MCF 10A (cell line): Measurements from ENCODE around the gene ATG5. TPM values are rescaled to one million over a fixed set of nuclear protein-coding genes. Genes with fewer than 3 reads are reported as not detected.
A peak's percentile ranks its signal among the peaks of the same experiment; 100 is the strongest.

Source experiments
- BruUV-seq: library from RNA; stranded (reverse); fragments of 400-500 nt; replicated peaks from 2 replicates; lab custom pipeline; 2021; lab: Mats Ljungman, UMichigan
- CTCF ChIA-PET: fragments of 300-600 bp; sonication (Branson Sonifier 250); formaldehyde crosslinking; extraction: SDS; loops from one replicate; lab custom pipeline; 2021; ENCODE audit warnings: antibody characterized with exemption, inconsistent platforms; lab: Yijun Ruan, JAX
- POLR2A ChIA-PET: fragments of 300-600, 350-650 bp; sonication (Branson Sonifier 250); formaldehyde crosslinking; extraction: SDS; loops from one replicate; lab custom pipeline; 2020; ENCODE audit warnings: antibody characterized with exemption, inconsistent platforms; lab: Yijun Ruan, JAX
- DNase-seq: peaks from one replicate; pipeline ENCODE4 v3.0.0-alpha.2; 2018; ENCODE audit not compliant: unreplicated experiment
- H3K27ac Mint-ChIP-seq: one replicate; pipeline ENCODE4 v1.8.0; 2022; ENCODE audit warnings: mild to moderate bottlenecking, low read depth, mixed read lengths; ENCODE audit not compliant: unreplicated experiment
- H3K27me3 Mint-ChIP-seq: one replicate; pipeline ENCODE4 v1.8.0; 2022; ENCODE audit warnings: mixed read lengths; ENCODE audit not compliant: insufficient read depth, unreplicated experiment
- H3K36me3 Mint-ChIP-seq: one replicate; pipeline ENCODE4 v1.8.0; 2022; ENCODE audit warnings: mild to moderate bottlenecking, moderate library complexity, mixed read lengths; ENCODE audit not compliant: insufficient read depth, unreplicated experiment
- H3K4me1 Mint-ChIP-seq: one replicate; pipeline ENCODE4 v1.8.0; 2022; ENCODE audit warnings: mixed read lengths; ENCODE audit not compliant: insufficient read depth, unreplicated experiment
- H3K4me3 Mint-ChIP-seq: one replicate; pipeline ENCODE4 v1.8.0; 2022; ENCODE audit warnings: mild to moderate bottlenecking, moderate library complexity, mixed read lengths; ENCODE audit not compliant: unreplicated experiment
- H3K9me3 Mint-ChIP-seq: one replicate; pipeline ENCODE4 v1.8.0; 2022; ENCODE audit warnings: mixed read lengths; ENCODE audit not compliant: unreplicated experiment
- CTCF ChIP-seq: fragments of 200-600 bp; IDR thresholded peaks from one replicate; pipeline ENCODE4 v1.8.0; 2022; ENCODE audit warnings: antibody characterized with exemption, mild to moderate bottlenecking; ENCODE audit not compliant: unreplicated experiment
- intact Hi-C: fragments of 100-400 bp; cut with micrococcal nuclease; formaldehyde crosslinking; loops from 2 replicates; pipeline ENCODE4 v1.14.1; 2022
- total RNA-seq: library from RNA; stranded (reverse); gene quantifications from 2 replicates; pipeline ENCODE4 v1.2.3, GENCODE V29; 2022

Gene ATG5
- total RNA-seq, 1 experiment from 2014 or later = 33.3 TPM

GRCh38 chr6:106360410-106360988, 34.9 kb upstream of the ATG5 start, which contains the start of gene CRYBG1:
TSS of gene CRYBG1 (plus strand) at chr6:106360717. CDS start at chr6:106360909, 192 bp downstream.
- intact Hi-C loops = loop anchor here (1.0 kb wide), 1 partner anchor 80 kb away; no protein-coding TSS in a partner anchor
- peaks cover 7% of the 10 kb centered on the region for H3K36me3 Mint-ChIP-seq
- TF ChIP-seq CTCF = peak; percentile 93
- ChIA-PET CTCF (interaction anchor here (0.5 to 3.0 kb wide), 29 partner anchors 9 to 695 kb away, joined by 3 to 31 read pairs (median 5); no protein-coding TSS in a partner anchor), POLR2A (interaction anchor here (0.6 to 2.5 kb wide), 8 partner anchors 10 to 151 kb away, joined by 3 to 15 read pairs (median 4); no protein-coding TSS in a partner anchor)
- no peak within 1 kb of the TSS for H3K27ac Mint-ChIP-seq
- no peaks in the 10 kb centered on the region for H3K27me3 Mint-ChIP-seq
- no peaks in the 10 kb centered on the region for H3K4me1 Mint-ChIP-seq
- no peaks in the 10 kb centered on the region for H3K9me3 Mint-ChIP-seq
- peak within 1 kb of the TSS; percentile 74 for H3K4me3 Mint-ChIP-seq
- BruUV-seq = no TSS peak
- DNase-seq = peak; percentile 82

- TF ChIP-seq CTCF = no peak
- no peaks in the 10 kb centered on the region for H3K27me3 Mint-ChIP-seq
- BruUV-seq = no TSS peak
- H3K4me3 Mint-ChIP-seq = peak overlapping the region; percentile 74
- ChIA-PET POLR2A (interaction anchor here (0.7 to 2.5 kb wide), 7 partner anchors 11 to 152 kb away, joined by 3 to 15 read pairs (median 4); no protein-coding TSS in a partner anchor), CTCF (interaction anchor here (0.5 to 3.0 kb wide), 18 partner anchors 10 to 1123 kb away, joined by 3 to 31 read pairs (median 4); no protein-coding TSS in a partner anchor)
- intact Hi-C loops = loop anchor here (1.0 kb wide), 1 partner anchor 80 kb away; no protein-coding TSS in a partner anchor
- no peaks in the 10 kb centered on the region for H3K4me1 Mint-ChIP-seq
- H3K36me3 Mint-ChIP-seq = peaks cover 7% of the 10 kb centered on the region
- DNase-seq = no peak
- H3K27ac Mint-ChIP-seq = no peak overlapping the region
- no peaks in the 10 kb centered on the region for H3K9me3 Mint-ChIP-seq
Measured at GRCh38 chr6:106359959-106360409, 34.4 kb upstream of the ATG5 start.

GRCh38 chr6:106356378-106356777, 30.8 kb upstream of the ATG5 start:
- Mint-ChIP-seq H3K27ac (no peak overlapping the region), H3K27me3 (no peaks in the 10 kb centered on the region), H3K4me3 (no peak overlapping the region), H3K4me1 (no peaks in the 10 kb centered on the region), H3K9me3 (peaks cover 10% of the 10 kb centered on the region), H3K36me3 (peaks cover 7% of the 10 kb centered on the region)
- BruUV-seq = no TSS peak
- ChIA-PET POLR2A (no interaction called here), CTCF (interaction anchor here (0.6 to 3.4 kb wide), 9 partner anchors 9 to 925 kb away, joined by 3 to 11 read pairs (median 4); no protein-coding TSS in a partner anchor)
- TF ChIP-seq CTCF = no peak
- intact Hi-C loops = no loop called here
- no peak for DNase-seq

GRCh38 chr6:106347219-106347618, 21.7 kb upstream of the ATG5 start:
- no peak overlapping the region for H3K27ac Mint-ChIP-seq
- H3K36me3 Mint-ChIP-seq = no peaks in the 10 kb centered on the region
- ChIA-PET POLR2A (interaction anchor here (1.1 to 1.5 kb wide), 2 partner anchors 22 to 84 kb away, joined by 3 to 7 read pairs; partner anchors contain the start of gene ATG5), CTCF (interaction anchor here (0.6 to 3.4 kb wide), 6 partner anchors 8 to 810 kb away, joined by 3 to 21 read pairs (median 8); partner anchors contain the start of gene CRYBG1)
- no peak overlapping the region for H3K4me3 Mint-ChIP-seq
- H3K27me3 Mint-ChIP-seq = no peaks in the 10 kb centered on the region
- no peaks in the 10 kb centered on the region for H3K4me1 Mint-ChIP-seq
- intact Hi-C loops = no loop called here
- no peak for DNase-seq
- TF ChIP-seq CTCF = no peak
- peaks cover 3% of the 10 kb centered on the region for H3K9me3 Mint-ChIP-seq
- no TSS peak for BruUV-seq
